IgD-negative memory B cell (primary cell): ENCODE results near the gene CNNM1. TPM values are rescaled to one million over a fixed set of nuclear protein-coding genes. Genes with fewer than 3 reads are reported as not detected.

Experiments
- H3K27ac Mint-ChIP-seq, 3 donors: one replicate each; pipeline ENCODE4 v1.8.0; 2020 to 2022; ENCODE audit warnings: mild to moderate bottlenecking in 3 of 3, mixed read lengths in 3 of 3, moderate library complexity in 1 of 3
- H3K27me3 Mint-ChIP-seq: one replicate; pipeline ENCODE4 v1.8.0; 2021; ENCODE audit warnings: mixed read lengths
- H3K36me3 Mint-ChIP-seq: one replicate; pipeline ENCODE4 v1.8.0; 2020; ENCODE audit warnings: mild to moderate bottlenecking, mixed read lengths
- H3K4me1 Mint-ChIP-seq, 3 donors: one replicate each; pipeline ENCODE4 v1.8.0; 2020 to 2022; ENCODE audit warnings: mixed read lengths in 3 of 3, mild to moderate bottlenecking in 1 of 3
- H3K4me3 Mint-ChIP-seq, 4 donors: one replicate each; pipeline ENCODE4 v1.8.0; 2020 to 2022; ENCODE audit warnings: mild to moderate bottlenecking in 4 of 4, mixed read lengths in 4 of 4, moderate library complexity in 3 of 4
- H3K9me3 Mint-ChIP-seq, 3 donors: one replicate each; pipeline ENCODE4 v1.8.0; 2020 to 2021; ENCODE audit warnings: mixed read lengths in 3 of 3, mild to moderate bottlenecking in 1 of 3
- polyA plus RNA-seq: library from polyadenylated mRNA; unstranded; fragments of 300-500 nt; fragmentation: Illumina TruSeq; gene quantifications from one replicate; pipeline ENCODE4 v1.2.3, GENCODE V29; 2021

The CNNM1 gene
- polyA plus RNA-seq, 1 donor from 2014 or later = not detected

- H3K27ac Mint-ChIP-seq = no peak overlapping the region
Measured at GRCh38 chr10:99345350-99345749, 16.2 kb downstream of the CNNM1 start.

DNA sequence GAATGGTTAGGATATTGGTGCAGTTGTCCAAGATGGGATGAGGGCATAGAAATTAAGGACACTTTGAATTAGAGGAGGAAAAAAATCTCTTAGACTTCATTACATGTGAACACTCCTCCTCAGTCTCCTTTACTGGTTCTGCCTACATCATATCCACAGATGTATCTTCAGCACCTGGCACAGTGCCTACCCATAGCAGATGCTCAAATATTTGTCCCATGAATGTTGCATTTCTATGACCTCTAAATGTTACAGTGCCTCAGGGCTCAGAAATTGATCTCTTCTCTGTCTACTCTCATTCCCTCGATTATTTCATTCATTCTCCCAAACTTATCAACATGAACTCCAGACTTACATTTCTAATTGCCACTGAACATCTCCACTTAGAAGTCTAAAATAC, 17.1 kb downstream of the CNNM1 start:
- no peaks in the 10 kb centered on the region for H3K9me3 Mint-ChIP-seq
- no peak overlapping the region for H3K4me3 Mint-ChIP-seq
- H3K36me3 Mint-ChIP-seq = peaks cover 3% of the 10 kb centered on the region
- no peak overlapping the region for H3K27ac Mint-ChIP-seq
- no peaks in the 10 kb centered on the region for H3K4me1 Mint-ChIP-seq
- H3K27me3 Mint-ChIP-seq = peaks cover 3% of the 10 kb centered on the region

More at GRCh38 chr10:99345350-99345749, 16.2 kb downstream of the CNNM1 start:
- H3K4me3 Mint-ChIP-seq = no peak overlapping the region
- no peaks in the 10 kb centered on the region for H3K4me1 Mint-ChIP-seq
- H3K36me3 Mint-ChIP-seq = peaks cover 3% of the 10 kb centered on the region
- no peaks in the 10 kb centered on the region for H3K9me3 Mint-ChIP-seq
- H3K27me3 Mint-ChIP-seq = peaks cover 4% of the 10 kb centered on the region

DNA sequence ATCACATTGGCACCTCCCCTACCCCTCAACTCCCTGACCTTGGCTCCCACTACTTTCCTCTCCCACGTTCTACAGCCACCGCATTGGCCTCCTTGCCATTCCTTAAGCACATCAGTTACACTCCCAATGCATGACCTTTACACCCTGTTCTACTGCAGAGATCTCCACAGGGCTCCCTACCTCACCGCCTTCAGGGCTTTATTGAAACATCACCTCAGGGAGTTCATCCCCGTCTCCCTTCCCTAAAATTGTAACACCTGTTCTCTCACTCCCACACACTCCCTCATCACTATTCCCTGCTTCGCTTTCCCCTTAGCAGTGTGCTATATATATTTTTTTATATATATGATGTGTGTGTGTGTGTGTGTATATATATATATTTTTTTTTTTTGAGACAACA, 18.5 kb downstream of the CNNM1 start:
- Mint-ChIP-seq H3K36me3 (peaks cover 3% of the 10 kb centered on the region), H3K4me1 (no peaks in the 10 kb centered on the region), H3K27me3 (peaks cover 4% of the 10 kb centered on the region), H3K27ac (no peak overlapping the region), H3K9me3 (no peaks in the 10 kb centered on the region), H3K4me3 (no peak overlapping the region)

DNA sequence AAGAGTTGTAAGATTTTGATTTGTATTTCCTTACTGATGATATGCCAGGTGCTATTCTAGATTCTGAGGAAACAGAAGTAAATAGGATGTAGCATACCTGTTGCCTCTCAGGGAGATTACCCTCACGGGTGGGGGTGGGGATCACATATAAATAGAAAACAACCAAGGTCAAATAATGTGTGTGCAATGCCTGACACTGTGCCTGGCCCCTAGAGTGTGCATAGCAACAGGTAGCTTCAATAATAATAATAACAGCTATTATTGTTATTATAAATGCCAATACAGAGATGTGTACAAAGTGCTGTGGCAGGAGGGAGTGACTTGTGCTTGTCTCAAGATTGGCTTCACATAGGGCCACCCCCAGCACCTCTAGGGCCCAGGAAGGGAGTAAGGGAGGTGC, 24.0 kb downstream of the CNNM1 start:
- no peaks in the 10 kb centered on the region for H3K9me3 Mint-ChIP-seq
- H3K36me3 Mint-ChIP-seq = peaks cover 2% of the 10 kb centered on the region
- no peaks in the 10 kb centered on the region for H3K4me1 Mint-ChIP-seq
- no peak overlapping the region for H3K27ac Mint-ChIP-seq
- no peak overlapping the region for H3K4me3 Mint-ChIP-seq
- H3K27me3 Mint-ChIP-seq = peaks cover 11% of the 10 kb centered on the region

DNA sequence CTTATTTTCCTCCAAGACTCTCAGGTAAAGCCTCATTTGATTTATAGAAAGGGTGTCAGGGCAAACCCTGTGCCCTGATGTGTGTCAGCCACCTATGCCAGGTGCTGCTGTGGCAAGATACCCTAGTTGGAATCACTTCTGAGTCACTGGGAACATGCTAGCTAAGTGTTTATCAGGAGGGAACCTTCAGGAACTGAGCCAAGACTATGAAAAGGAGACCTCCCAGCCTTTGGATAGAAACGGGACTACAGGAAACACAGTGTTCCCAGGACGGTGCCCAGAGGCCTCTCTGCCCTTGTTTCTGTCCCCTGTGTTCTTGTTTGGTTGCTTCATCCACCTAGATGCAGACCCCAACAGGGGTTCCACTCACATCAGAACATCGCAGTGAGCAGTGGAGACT, 28.5 kb downstream of the CNNM1 start:
- H3K9me3 Mint-ChIP-seq = no peaks in the 10 kb centered on the region
- H3K27me3 Mint-ChIP-seq = peaks cover 13% of the 10 kb centered on the region
- H3K36me3 Mint-ChIP-seq = no peaks in the 10 kb centered on the region
- H3K27ac Mint-ChIP-seq = no peak overlapping the region
- H3K4me3 Mint-ChIP-seq = peak overlapping the region in 1 of 4 donors; percentile 58
- H3K4me1 Mint-ChIP-seq = peaks cover 0 to 2% (median 0%) of the 10 kb centered on the region in 3 donors

DNA sequence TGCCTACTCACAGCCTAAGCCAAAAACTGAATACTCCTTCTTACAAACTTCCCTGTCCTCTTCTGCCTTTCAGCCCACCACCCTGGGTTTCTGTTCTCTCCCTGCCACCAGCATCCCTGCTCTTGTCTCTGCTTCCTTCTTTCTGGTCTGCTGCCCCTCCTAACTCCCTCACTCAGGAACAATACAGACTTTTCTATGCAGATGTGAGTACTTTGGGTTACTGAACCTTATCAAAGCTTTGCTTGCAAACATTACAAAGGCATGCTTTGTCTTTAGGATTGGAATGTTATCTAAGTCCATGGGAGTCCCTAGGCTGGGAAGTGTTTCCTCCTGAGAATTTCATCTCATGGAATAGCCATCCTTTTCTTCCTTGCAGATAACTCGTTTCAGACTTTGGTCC, 28.9 kb downstream of the CNNM1 start:
- H3K27me3 Mint-ChIP-seq = peaks cover 14% of the 10 kb centered on the region
- no peak overlapping the region for H3K4me3 Mint-ChIP-seq
- H3K4me1 Mint-ChIP-seq = peaks cover 0 to 2% (median 0%) of the 10 kb centered on the region in 3 donors
- no peak overlapping the region for H3K27ac Mint-ChIP-seq
- no peaks in the 10 kb centered on the region for H3K36me3 Mint-ChIP-seq
- H3K9me3 Mint-ChIP-seq = no peaks in the 10 kb centered on the region

GRCh38 chr10:99360934-99361333, 31.8 kb downstream of the CNNM1 start:
- Mint-ChIP-seq H3K27ac (peak overlapping the region in 1 of 3 donors; percentile 32), H3K9me3 (no peaks in the 10 kb centered on the region), H3K36me3 (no peaks in the 10 kb centered on the region), H3K27me3 (peaks cover 15% of the 10 kb centered on the region), H3K4me1 (peaks cover 0 to 2% (median 0%) of the 10 kb centered on the region in 3 donors), H3K4me3 (no peak overlapping the region)

DNA sequence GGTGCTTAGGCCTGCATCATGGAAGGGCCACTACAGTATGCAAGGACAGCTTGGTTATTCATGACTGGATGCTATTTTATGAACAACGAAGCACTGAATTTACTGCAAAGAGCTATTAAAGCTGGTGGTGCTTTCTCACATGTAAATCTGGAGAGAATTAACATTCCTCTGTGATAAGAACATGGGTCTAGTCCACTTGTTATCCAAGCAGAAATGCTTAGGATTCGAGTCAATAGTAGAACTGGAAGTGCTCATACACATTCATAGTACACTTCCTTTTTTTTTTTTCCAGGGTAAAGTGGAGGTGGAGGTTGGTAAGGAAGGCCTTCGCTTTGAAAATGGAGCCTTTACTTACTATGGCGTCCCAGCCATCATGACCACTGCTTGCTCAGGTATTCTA, 35.0 kb downstream of the CNNM1 start:
- Mint-ChIP-seq H3K4me3 (peak overlapping the region in 1 of 4 donors; percentile 43), H3K36me3 (no peaks in the 10 kb centered on the region), H3K9me3 (no peaks in the 10 kb centered on the region), H3K4me1 (peaks cover 0 to 2% (median 0%) of the 10 kb centered on the region in 3 donors), H3K27me3 (peaks cover 26% of the 10 kb centered on the region), H3K27ac (no peak overlapping the region)

- H3K27me3 Mint-ChIP-seq = peaks cover 32% of the 10 kb centered on the region
- H3K9me3 Mint-ChIP-seq = no peaks in the 10 kb centered on the region
- H3K4me3 Mint-ChIP-seq = no peak overlapping the region
- H3K36me3 Mint-ChIP-seq = no peaks in the 10 kb centered on the region
- no peak overlapping the region for H3K27ac Mint-ChIP-seq
- no peaks in the 10 kb centered on the region for H3K4me1 Mint-ChIP-seq
Measured at GRCh38 chr10:99365311-99365710, 36.2 kb downstream of the CNNM1 start.

DNA sequence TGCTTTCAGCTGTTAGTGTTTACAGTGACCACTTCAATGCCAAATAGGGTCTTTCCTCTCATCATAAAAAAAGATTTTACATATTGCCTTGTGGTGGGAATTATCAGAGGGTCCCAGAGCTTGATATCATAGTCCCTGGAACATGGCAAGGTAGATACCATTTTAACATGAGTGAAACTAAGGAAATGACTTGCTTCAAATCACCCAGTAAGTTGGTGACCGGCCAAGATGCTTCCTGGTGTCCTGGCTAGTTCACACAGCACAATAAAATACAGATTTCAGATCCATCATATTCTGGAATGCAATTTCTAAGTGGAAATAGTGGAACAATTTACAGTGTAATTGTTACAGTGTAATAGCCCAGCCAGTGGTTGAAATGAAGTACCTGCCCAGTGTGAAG, 36.6 kb downstream of the CNNM1 start:
- H3K27me3 Mint-ChIP-seq = peaks cover 30% of the 10 kb centered on the region

GRCh38 chr10:99366666-99367065, 37.5 kb downstream of the CNNM1 start:
- H3K4me1 Mint-ChIP-seq = peaks cover 1 to 9% (median 8%) of the 10 kb centered on the region in 3 donors
- H3K9me3 Mint-ChIP-seq = no peaks in the 10 kb centered on the region
- no peaks in the 10 kb centered on the region for H3K36me3 Mint-ChIP-seq
- H3K27ac Mint-ChIP-seq = no peak overlapping the region
- H3K27me3 Mint-ChIP-seq = peaks cover 34% of the 10 kb centered on the region
- no peak overlapping the region for H3K4me3 Mint-ChIP-seq

More for the DNA sequence above, 36.6 kb downstream of the CNNM1 start:
- peaks cover 0 to 1% (median 1%) of the 10 kb centered on the region in 3 donors for H3K4me1 Mint-ChIP-seq
- no peaks in the 10 kb centered on the region for H3K9me3 Mint-ChIP-seq
- H3K4me3 Mint-ChIP-seq = no peak overlapping the region
- H3K36me3 Mint-ChIP-seq = no peaks in the 10 kb centered on the region
- no peak overlapping the region for H3K27ac Mint-ChIP-seq

DNA sequence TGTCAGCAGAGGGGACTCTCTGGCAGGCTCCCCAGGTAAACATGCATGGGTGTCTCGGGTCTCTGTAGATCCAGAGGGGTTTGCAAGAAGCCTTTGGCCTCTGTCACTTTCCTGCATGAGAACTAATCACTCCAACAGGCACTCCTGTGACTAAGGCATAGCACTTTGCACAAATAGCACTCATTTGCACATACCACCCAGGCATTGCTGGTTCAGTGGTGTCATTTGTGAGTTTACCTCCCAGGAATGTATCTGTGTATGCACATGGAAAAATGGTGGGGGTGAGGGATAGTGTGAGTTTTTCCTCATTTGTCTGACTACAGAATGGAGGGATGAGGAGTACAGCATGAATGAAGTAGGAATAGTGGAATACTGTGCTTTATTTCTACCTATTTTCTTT, 39.5 kb downstream of the CNNM1 start:
- Mint-ChIP-seq H3K27ac (no peak overlapping the region), H3K4me3 (no peak overlapping the region), H3K4me1 (peaks cover 3 to 9% (median 9%) of the 10 kb centered on the region in 3 donors), H3K36me3 (no peaks in the 10 kb centered on the region), H3K9me3 (no peaks in the 10 kb centered on the region), H3K27me3 (peaks cover 31% of the 10 kb centered on the region)

- Mint-ChIP-seq H3K27me3 (peaks cover 31% of the 10 kb centered on the region), H3K9me3 (no peaks in the 10 kb centered on the region)
Measured at GRCh38 chr10:99369126-99369525, 40.0 kb downstream of the CNNM1 start.

GRCh38 chr10:99369551-99369950, 40.4 kb downstream of the CNNM1 start:
- Mint-ChIP-seq H3K36me3 (no peaks in the 10 kb centered on the region), H3K4me3 (no peak overlapping the region), H3K4me1 (peaks cover 3 to 9% (median 9%) of the 10 kb centered on the region in 3 donors), H3K27ac (no peak overlapping the region), H3K27me3 (peaks cover 31% of the 10 kb centered on the region), H3K9me3 (no peaks in the 10 kb centered on the region)

More at GRCh38 chr10:99369126-99369525, 40.0 kb downstream of the CNNM1 start:
- peaks cover 3 to 9% (median 9%) of the 10 kb centered on the region in 3 donors for H3K4me1 Mint-ChIP-seq
- no peaks in the 10 kb centered on the region for H3K36me3 Mint-ChIP-seq
- no peak overlapping the region for H3K4me3 Mint-ChIP-seq
- no peak overlapping the region for H3K27ac Mint-ChIP-seq

DNA sequence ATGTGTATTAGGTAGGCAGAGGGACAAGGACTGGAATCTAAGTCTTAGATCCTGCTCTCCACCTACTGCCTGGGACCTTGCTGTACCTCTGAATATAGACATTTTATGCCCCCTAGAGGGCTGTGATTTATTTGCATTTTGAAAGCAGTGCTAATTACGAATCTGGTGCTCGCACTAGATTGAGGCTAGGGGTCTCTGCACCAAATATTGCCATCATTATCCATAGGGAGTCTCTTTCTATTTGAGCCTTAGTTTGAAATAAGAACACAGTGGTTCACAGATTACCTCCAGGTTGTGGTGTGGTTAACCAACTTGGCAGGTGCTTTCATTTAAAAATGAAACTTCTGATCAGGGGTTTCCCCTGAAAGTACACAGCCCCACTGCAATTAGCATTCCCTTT, 41.8 kb downstream of the CNNM1 start:
- Mint-ChIP-seq H3K27ac (no peak overlapping the region), H3K36me3 (no peaks in the 10 kb centered on the region), H3K9me3 (no peaks in the 10 kb centered on the region), H3K4me3 (peak overlapping the region in 1 of 4 donors; percentile 84), H3K4me1 (peaks cover 3 to 9% (median 9%) of the 10 kb centered on the region in 3 donors), H3K27me3 (peaks cover 26% of the 10 kb centered on the region)

DNA sequence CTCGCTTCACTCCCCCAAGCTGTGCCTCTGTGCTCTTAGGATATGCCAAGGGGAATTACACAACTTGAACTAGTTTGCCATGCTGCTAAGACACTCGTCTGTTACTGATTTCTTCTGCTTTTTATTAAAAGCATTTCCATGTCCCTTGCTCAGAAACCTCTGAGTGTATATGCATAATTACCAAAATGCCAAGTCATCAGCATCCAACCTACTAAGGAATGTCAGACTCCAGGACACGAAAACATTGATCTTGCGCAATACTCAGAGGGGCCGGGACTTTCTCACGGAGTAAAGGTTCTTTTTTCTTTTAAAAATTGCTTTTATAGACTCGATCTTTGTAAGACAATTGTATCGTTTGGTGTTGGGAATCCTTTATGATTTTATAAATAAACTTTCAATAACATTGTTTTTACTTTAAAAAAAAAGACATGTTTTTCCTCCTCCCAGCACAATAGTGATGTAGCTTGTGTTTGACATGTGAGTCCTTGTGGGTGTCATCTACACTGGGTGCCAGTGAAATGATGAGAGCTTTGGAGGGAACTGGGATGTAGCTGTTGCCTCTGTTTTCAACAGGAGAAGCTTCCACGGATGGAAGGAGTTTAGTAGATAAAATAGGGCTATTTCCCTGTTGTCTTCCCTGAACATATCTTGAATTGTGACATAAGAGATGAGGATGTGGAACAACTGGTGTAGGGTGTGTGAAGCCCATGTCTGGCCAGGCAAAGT, 43.6 kb downstream of the CNNM1 start:
- Mint-ChIP-seq H3K27me3 (peaks cover 21% of the 10 kb centered on the region), H3K27ac (peak overlapping the region in 1 of 3 donors; percentile 33), H3K9me3 (no peaks in the 10 kb centered on the region), H3K4me1 (peaks cover 3 to 9% (median 9%) of the 10 kb centered on the region in 3 donors), H3K4me3 (no peak overlapping the region), H3K36me3 (no peaks in the 10 kb centered on the region)
